Measurements from ENCODE around the gene ZNF474. TPM values are rescaled to one million over a fixed set of nuclear protein-coding genes. Genes with fewer than 3 reads are reported as not detected.

ZNF474 gene
- total RNA-seq, 1 donor from 2014 or later, result not detected

- intact Hi-C loops (cut with DNase I), result loop anchor here (5.0 kb wide), 1 partner anchor 218 kb away; no protein-coding TSS in a partner anchor
- ATAC-seq (ENCODE audit: poor library complexity) (no peak), DNase-seq (no peak)
These were observed 69.8 kb downstream of the ZNF474 start for GRCh38 chr5:122199146-122199545.

GRCh38 chr5:122200450-122200849, 71.1 kb downstream of the ZNF474 start:
- ATAC-seq (ENCODE audit: poor library complexity), result no peak
- DNase-seq, result no peak
- intact Hi-C loops (cut with DNase I), result no loop called here

GRCh38 chr5:122200865-122201264, 71.5 kb downstream of the ZNF474 start:
- intact Hi-C loops (cut with DNase I), result no loop called here
- ATAC-seq (ENCODE audit: poor library complexity), result no peak
- no peak for DNase-seq

GRCh38 chr5:122201365-122201764, 72.0 kb downstream of the ZNF474 start:
- intact Hi-C loops (cut with DNase I), result no loop called here
- no peak for ATAC-seq (ENCODE audit: poor library complexity)
- DNase-seq, result no peak

- no peak for DNase-seq
- intact Hi-C loops (cut with DNase I), result no loop called here
- ATAC-seq (ENCODE audit: poor library complexity), result no peak
These were observed 73.6 kb downstream of the ZNF474 start for GRCh38 chr5:122202952-122203351.

Other genes starting within 250 kb of the ZNF474 start
- gene SRFBP1, start 167.6 kb upstream of the ZNF474 start, total RNA-seq, result 6.0 TPM
- gene LOX, start 51.3 kb upstream of the ZNF474 start, total RNA-seq, result 3.1 TPM
- 1.2 TPM for gene SNCAIP, start 182.7 kb downstream of the ZNF474 start, total RNA-seq

Measured in Right ventricle myocardium superior (tissue), 1 donor.